Subcutaneous adipose tissue (tissue), 4 donors: ENCODE data around the gene CADM2. TPM values are rescaled to one million over a fixed set of nuclear protein-coding genes. Genes with fewer than 3 reads are reported as not detected.

ENCODE experiments used
- CTCF ChIP-seq: fragments of 450-650 bp; IDR thresholded peaks from one replicate; pipeline ENCODE4 v1.5.1; 2016; ENCODE audit warnings: low read depth, mild to moderate bottlenecking, control low read depth, antibody characterized with exemption, moderate library complexity
- total RNA-seq, 4 donors: library from RNA; depleted of rRNA; stranded (reverse); fragments of >200 nt; gene quantifications; one replicate each; pipeline ENCODE4 v1.1.0, GENCODE V29; 2016

CADM2 gene
- total RNA-seq, 4 donors from 2014 or later, result 1.0 to 19.8 (median 4.4) TPM

- TF ChIP-seq CTCF, result no peak
These were observed 293.0 kb downstream of the CADM2 start for GRCh38 chr3:85251766-85252165.

- TF ChIP-seq CTCF, result no peak
These were observed 293.9 kb downstream of the CADM2 start for GRCh38 chr3:85252686-85253085.

GRCh38 chr3:85254738-85255137 lies 295.9 kb downstream of the CADM2 start:
- TF ChIP-seq CTCF, result no peak

GRCh38 chr3:85255949-85256348 lies 297.2 kb downstream of the CADM2 start:
- TF ChIP-seq CTCF, result no peak

GRCh38 chr3:85258326-85258725 lies 299.5 kb downstream of the CADM2 start:
- TF ChIP-seq CTCF, result no peak

- no peak for TF ChIP-seq CTCF
These were observed 300.0 kb downstream of the CADM2 start for GRCh38 chr3:85258819-85259218.

GRCh38 chr3:85259748-85260147 lies 301.0 kb downstream of the CADM2 start:
- no peak for TF ChIP-seq CTCF
